Activated CD8-positive, alpha-beta memory T cell treated with anti-CD3 and anti-CD28 coated beads, Interleukin-2, amount 50 U/mL, for 24 hours (primary cell): ENCODE data around the gene GATM.
"Not testable (repeated sequence)": the region's sequence is repeated elsewhere in the genome, so short reads cannot be mapped to it uniquely, and the experiment has no call there.

Source experiments
- DNase-seq: peaks from one replicate; pipeline ENCODE4 v3.0.0-alpha.2; 2020; ENCODE audit errors: extremely low read depth

Gene GATM

DNA sequence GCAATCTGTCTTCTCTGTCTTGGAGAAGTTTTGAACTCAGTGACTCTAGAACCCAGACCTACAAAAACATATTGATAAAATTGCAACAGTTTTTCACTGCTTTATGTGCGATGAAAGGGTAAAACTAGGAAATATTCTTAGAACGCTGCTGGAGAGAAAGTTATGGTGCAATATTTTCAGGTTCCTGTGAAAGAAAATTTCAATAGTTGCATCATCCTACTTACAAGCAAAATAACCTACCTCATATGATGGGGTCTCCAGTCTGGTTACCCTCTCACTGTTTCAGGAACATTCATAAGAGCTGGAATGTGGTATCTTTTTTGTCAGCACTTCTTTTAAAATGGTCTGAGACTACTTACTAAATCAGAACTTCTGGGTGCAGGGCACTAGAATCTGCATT is 27.1 kb downstream of the GATM start:
- DNase-seq: no peak

DNA sequence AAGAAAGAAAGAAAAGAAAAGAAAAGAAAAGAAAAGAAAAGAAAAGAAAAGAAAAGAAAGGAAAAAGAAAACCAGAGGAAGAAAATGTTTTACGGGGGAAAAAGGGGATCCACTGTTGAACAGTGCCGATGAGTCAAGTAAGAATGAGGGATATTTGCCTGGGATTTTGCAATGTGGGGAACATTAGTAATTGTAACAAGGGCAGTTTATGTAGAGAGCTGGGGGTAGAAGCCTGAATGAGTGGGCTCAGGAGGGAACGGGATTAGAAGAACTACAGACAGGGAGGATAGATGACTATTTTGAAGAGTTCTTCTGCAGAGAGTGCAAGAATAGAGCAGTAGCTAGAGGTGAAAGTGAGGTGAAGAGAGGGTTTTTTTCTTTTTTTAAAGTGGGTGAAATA is 28.7 kb downstream of the GATM start:
- no peak for DNase-seq

DNA sequence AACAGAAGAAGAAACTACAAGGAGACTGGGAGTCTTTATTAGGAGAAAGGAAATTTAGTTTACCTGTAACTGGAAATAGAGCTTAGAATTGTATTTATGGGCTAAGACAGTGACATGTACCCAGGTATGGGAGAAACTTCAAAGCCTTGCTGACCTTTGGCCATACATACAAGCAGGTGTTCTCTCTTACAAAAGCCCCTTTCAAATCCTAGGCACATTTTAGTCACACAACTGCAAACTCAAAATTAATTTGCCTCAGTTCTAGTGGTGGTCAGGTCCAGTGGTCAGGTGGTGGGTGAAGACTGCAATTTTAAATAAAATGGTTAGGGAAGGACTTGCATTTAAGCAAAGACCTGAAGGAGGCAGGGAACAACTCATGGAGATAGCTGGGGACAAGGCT is 30.4 kb downstream of the GATM start:
- DNase-seq: no peak

DNA sequence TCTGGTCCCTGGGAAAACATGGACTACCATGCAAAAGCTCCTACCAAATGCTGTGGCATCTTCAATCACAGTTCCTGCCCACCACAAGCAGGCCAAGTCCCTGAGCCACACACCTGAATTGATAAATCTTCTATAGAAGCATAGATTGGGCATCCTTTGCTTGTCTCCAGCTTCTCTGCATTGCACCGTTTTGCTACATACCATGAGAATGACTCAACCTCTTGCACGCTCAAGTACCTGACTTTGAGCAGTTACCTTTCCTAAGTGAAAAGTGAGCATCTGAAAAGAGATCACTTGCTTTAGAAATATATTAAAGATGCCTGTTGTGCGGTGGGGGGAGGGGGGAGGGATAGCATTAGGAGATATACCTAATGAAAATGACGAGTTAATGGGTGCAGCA is 31.3 kb downstream of the GATM start:
- DNase-seq: no peak

DNA sequence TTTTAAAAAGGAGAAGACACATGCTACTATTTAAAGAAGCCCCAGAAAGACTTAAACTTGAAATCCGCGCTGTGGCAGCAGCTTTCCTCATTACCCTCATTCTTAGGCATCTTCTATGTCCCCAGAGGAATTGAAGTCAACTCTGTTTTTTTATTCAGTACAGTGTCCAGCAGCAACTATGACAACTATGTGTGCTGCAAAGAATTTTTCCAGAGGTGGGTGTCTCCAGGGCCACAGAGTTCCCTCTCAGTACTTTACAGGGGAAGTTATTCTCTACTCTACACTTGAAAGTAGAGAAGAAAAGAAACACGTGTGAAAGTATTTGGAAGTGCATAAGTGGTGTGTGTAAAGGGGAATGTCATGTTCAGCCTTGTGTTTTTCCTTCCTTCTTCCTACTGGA is 32.0 kb downstream of the GATM start:
- DNase-seq: no peak

DNA sequence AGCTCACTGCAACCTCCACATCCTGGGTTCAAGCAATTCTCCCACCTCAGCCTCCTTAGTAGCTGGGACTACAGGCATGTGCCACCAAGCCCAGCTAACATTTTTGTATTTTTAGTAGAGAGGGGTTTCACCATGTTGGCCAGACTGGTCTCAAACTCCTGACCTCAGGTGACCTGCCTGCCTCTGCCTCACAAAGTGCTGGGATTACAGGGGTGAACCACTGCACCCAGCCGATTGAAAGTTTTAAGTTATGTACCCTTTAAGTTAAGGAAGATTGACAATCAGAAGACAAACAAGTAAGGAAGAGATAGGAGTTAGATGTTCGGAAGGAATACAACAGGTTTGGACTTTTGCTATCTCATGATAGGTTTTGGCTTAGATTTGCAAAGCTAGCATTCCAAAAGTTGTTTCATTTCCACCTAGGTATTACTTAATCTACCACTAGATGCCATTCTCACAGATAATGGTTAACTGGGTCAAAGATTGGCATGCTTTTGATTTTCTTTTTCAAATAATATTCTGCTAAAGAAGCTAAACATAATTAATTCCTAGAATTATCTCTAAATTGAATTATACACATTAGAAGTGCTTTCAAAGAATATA is 35.0 kb downstream of the GATM start:
- no peak for DNase-seq

DNA sequence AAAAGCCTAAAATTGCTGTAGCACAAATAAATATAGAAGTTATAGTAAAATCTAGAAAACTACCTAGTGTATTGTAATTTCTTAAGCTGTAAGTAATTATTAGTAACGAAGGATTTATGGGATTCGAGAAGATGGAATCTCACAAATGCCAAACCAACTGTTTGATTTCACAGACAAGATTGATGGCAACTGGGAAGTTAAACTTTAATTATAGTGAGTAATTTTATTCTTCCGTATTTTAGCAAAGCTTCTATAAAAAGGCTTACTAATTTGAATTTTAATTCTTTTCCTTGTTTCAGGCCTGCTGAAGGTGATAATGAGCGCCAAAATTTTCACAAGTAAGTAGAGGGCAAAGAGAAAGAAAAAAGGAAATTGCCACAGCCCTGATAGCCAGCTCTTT is 36.6 kb downstream of the GATM start:
- DNase-seq: no peak

DNA sequence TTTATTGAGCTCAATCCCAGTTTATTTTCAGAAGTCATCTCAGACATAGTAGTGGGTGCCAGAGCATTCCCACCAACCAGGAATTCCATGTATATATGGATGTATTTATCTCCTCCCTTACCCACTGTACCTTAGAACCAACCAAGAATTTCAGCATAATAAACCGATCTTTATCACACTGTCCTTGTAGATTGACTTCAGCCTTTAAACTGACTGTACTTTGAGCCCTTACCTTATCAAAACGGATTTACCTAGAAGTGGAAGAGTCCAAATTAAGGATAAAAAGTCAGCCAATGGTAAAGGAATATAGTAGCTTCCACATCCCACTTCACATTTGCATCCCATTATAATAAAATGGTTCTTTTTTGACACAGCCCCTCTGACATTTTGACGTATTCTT is 37.9 kb downstream of the GATM start:
- no peak for DNase-seq

DNA sequence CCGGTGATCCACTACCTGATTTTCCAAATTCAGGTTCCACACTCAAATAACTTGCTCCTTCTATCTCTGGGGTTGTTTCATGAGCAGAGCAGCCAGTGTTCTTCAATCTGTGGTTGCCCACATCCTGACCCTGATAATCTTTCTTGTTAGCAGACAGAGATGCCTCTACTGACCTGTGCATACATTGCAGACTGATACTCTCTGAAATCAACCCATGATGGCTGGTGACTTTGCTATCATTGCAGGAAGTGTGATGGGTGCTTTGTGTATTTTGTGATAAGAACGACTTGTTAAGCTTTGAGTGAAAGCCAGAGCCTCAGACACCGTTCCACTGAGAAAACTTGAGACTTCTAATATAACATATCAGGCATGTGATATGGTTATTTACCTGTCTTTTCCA is 39.9 kb downstream of the GATM start:
- DNase-seq: no peak

DNA sequence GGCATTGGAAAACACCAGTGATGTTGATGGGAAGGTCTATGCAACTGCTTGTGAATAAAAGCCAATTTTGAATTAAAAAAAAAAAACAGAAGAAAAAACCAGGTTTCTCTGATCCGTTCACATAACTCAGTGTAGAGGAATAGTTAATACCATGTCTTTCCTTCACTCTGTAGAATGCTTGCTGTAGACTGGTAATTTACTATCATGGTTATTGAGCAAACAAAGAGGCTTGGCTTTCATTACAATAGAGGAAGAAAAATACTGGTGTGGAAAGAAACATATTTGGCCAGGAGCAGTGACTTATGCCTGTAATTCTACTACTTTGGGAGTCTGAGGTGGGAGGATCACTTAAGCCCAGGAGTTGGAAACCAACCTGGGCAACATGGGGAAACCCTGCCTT is 41.1 kb downstream of the GATM start:
- DNase-seq: no peak

DNA sequence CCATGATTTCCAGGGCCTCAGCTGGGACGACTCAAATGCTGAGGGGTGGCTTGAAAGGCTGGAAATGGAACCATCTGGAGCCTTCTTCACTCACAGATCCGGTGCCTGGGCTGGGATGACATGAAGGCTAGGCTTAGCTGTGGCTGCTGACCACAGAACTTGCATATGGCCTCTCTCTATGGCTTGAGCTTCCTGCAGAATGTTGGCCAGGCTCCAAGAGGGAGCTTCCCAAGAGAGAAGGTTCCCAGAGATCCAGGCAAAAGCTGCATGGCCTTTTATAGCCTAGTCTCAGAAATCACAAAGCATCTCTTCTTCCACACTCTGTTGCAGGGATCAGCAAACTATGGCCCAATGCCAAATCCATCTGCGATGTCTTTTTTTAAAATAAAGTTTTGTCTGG is 44.8 kb downstream of the GATM start:
- no peak for DNase-seq

DNA sequence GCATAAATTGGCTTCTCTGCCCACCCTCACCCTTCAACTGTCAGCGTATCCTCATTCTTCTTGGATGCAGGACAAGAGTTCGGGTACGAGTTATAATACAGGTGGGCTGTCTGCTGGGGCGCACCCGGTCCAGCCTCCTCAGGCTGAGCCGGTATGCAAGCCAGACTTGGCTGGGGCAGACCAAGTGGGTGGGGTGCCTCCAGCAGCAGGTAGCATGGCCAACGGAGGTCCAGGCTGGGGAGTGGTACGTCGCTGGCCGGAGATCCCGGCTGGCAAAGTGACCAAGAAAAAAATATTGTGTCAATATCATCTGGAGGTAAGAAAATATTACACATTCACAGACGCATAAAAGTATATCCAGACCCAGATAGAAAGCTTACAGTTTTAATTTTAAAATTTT is 45.6 kb downstream of the GATM start:
- no peak for DNase-seq

DNA sequence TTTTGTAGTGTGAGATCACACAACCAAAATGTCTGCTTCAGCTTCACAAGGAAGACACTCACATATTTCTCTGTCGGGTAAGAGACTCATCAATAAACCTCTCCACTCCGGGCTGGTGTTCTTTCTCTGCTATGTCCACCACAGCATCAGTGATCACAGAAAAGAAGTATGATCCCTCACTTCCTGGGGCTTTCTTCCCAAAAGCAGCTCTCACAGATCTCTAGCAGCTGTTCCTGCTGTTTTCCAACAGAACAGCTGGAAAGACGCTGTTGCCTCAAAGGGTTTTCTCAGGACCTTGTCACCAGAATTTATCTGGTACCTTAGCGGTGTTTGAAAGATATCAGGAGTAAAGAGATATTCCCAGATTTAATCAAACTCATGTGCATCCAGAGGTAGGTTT is 46.4 kb downstream of the GATM start:
- no peak for DNase-seq

DNA sequence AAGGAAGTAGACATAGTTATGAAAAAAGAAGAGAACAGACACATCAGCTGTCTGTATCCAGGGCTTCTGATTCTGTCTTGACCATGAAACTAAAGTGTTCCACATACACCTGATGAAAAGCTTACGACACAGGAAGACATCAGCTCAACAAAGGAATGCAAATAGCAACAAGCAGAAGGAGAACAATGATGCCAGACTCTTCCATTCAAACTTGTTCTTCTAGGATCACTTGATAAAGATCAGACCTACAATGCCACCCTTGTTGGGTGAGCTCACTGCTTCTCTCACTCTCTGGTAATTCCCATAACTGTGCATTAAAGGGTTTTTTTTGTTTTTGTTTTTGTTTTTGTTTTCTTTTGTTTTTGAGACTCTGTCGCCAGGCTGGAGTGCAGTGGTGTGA is 49.7 kb downstream of the GATM start:
- DNase-seq: no peak

DNA sequence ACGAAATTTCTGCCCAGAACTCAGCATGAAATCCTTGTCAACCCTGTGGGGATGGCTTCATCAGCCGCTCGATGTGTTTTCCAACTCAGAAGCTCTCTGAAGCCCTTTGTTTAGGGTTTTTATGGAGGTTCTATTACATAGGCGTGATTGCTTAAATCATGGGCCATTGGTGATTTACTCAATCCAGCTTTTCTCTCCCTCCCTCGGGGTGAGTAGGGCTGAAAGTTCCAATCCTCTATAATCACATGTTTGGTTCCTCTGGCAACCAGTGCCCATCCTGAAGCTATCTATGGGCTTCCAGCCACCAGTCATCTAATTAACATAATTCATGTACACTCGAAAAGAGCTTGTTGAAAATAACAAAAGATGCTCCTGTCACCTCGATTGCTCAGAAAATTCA is 51.6 kb downstream of the GATM start:
- DNase-seq: no peak

DNA sequence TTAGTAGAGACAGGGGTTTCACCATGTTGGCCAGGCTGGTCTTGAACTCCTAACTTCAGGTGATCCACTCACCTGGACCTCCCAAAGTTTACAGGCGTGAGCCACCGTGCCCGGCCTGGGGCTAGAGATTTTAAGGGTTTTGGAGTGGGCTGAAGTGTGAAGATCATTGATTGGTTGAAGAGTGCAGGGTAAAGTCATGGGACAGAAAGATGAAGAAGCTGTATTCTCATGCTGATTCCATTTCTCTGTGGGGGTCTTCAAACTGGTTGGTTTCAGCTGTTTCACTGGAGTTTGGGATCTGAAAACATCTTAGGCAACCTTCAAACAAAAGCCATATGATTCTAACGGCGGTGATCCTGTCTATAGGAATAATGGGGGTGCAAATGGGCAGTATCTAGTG is 52.1 kb downstream of the GATM start:
- no peak for DNase-seq

DNA sequence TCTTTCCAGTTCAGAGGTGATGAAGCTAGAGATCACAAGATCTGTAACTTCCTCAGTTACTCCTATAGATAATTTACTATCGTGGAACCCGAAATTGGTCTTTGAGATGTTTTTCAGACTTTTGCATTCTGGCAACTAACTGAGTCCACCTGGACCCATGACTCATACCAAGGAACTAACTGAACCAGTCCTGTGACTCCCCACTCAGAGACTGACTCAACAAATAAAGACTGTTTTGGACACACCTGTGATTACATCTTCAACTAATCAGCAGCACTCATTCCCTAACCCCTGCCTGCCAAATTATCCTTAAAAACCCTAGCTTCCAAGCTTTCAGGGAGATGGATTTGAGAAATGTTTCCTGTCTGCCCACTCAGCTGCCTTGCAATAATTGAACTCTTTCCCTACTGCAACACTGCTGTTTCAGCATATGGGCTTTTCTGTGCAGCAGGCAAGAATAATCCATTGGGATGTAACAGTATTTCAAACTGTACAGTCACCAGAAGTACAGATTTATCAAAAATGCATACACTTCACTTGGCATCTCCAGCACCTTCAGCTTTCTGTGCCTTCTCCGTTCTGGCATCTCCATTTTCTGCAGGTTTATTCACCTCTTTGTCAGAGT is 57.7 kb downstream of the GATM start:
- DNase-seq: no peak

DNA sequence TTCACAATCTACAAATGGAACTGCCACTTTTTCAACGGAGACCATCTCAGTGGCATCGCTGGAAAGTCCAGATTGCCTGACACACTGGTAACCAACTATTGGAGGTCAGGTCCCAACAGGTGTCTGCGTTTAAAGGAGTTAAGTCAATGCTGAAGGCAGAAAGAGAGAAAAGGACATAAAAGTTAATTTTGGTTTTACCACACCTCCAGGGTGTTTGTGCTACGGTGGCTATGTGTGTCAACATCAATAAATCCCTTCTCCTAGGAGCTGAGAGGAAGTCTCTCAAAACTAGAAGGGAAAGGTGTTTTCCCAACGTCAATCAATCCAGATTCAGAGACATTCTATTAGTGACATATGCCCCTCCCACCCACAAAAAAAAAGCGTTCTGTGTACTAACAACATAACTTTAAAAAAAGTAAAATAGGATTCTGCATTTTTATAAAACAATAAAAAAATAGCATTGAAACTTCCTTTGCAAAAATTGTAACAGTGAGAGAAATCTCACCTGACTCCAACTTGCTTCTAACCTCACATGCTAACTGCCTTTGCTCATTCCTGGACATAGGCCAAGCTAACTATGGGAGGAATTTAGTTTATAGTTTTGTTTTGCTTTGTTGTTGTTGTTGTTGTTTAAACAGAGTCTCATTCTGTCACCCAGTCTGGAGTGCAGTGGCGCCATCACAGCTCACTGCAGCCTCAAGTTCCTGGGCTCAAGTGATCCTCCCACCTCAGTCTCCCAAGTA is 58.7 kb downstream of the GATM start:
- no peak for DNase-seq

DNA sequence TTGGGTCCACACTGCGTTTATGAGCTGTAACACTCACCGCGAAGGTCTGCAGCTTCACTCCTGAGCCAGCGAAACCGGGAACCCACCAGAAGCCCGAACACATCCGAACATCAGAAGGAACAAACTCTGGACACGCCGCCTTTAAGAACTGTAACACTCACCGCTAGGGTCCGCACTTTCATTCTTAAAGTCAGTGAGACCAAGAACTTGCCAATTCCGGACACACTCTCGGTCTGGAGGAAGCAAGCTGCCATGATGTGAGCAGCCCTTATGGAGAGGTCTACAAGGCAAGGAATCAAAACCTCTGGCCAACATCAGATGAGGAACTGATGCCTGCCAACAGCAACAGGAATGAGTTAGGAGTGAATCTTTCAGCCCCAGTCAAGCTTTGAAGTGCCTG is 63.4 kb downstream of the GATM start:
- DNase-seq: no peak

DNA sequence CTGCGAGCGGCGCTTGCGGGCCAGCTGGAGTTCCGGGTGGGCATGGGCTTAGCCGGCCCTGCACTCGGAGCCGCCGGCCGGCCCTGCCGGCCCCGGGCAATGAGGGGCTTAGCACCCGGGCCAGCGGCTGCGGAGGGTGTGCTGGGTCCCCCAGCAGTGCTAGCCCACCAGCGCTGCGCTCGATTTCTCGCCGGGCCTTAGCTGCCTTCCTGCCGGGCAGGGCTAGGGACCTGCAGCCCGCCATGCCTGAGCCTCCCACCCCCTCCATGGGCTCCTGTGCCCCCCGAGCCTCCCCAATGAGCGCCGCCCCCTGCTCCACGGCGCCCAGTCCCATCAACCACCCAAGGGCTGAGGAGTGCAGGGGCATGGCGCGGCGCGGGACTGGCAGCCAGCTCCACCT is 64.2 kb downstream of the GATM start:
- not testable (repeated sequence) for DNase-seq
